ENCODE measurements around the gene RHBDD3.
A peak's percentile ranks its signal among the peaks of the same experiment; 100 is the strongest.

DNA sequence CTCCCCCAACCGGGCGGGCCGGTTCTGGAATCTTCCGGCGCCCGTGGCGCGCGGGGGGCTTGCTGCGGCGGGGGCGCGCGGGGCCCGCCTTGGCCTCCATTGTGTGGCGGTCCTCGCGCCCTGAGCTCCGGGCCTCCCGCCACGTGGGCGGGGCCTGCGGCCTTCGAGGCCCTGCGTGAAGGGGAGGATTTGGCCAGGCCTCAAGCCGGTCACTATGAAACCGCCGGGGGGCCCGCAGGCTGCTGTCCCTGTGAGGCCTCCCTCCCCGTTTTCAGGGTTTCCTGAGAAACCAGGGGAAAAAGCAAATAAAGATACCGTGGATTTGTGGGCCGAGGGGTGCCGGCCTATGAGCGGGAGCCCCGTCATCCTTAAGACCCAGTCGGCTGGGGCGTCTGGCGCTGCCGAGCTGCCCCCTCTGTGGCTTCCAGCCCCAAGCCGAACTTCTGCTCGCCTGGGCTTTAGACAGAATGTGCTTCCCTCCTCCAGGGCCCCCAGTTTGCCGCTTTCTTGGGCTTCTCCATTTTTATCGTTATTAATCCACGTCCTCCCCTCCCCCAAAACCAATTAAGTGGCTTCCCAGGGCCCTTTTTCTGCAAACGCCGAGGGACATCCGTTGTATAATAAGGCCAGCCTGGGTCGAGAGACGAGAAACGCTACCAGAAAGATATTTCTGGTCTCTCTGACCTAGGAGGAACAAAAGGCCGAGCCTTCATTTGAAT, 889 bp upstream of the RHBDD3 start:
- TF ChIP-seq POLR2A (IDR thresholded peaks at IDR 0.05): peak; percentile 1 to 10
- TF ChIP-seq, protein P1, sequence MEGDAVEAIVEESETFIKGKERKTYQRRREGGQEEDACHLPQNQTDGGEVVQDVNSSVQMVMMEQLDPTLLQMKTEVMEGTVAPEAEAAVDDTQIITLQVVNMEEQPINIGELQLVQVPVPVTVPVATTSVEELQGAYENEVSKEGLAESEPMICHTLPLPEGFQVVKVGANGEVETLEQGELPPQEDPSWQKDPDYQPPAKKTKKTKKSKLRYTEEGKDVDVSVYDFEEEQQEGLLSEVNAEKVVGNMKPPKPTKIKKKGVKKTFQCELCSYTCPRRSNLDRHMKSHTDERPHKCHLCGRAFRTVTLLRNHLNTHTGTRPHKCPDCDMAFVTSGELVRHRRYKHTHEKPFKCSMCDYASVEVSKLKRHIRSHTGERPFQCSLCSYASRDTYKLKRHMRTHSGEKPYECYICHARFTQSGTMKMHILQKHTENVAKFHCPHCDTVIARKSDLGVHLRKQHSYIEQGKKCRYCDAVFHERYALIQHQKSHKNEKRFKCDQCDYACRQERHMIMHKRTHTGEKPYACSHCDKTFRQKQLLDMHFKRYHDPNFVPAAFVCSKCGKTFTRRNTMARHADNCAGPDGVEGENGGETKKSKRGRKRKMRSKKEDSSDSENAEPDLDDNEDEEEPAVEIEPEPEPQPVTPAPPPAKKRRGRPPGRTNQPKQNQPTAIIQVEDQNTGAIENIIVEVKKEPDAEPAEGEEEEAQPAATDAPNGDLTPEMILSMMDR (IDR thresholded peaks at IDR 0.05 in 4 of 5, conservative IDR thresholded peaks at IDR 0.05 in 1 of 5): no peak
